ENCODE data around the gene COL15A1. TPM values are rescaled to one million over a fixed set of nuclear protein-coding genes. Genes with fewer than 3 reads are reported as not detected.

The COL15A1 gene
- total and polyA plus RNA-seq, 2 of the 8 experiments (the other 6 are each of a cell fraction or from before 2014, with no cell fraction given), result 0.12 to 0.15 TPM

DNA sequence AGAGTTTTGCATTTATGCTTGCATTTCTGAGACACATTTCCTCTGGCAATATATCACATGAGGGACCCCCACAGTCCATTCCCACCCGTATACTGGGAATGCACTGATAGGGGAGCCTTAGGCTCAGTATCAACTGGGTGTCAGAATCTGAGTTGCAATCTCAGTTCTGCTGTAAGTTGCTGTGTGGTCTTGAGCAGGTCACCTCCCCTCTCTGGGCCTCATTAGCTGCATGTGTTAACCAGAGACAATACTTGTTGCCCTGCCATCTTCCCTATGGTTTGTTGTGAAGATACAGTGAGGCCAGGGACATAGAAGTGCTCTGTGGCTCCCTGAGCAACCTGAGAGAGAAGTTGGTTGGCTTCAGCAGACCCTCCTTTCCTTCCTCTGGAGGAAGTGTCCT is 105.5 kb downstream of the COL15A1 start:
- Histone ChIP-seq H2BK5ac (ENCODE audit: low read depth, low read length) (no peak overlapping the region), H3K23ac (ENCODE audit: insufficient read length) (no peak overlapping the region), H3K56ac (replicated peaks; ENCODE audit: insufficient read length, low read depth, low read length) (no peak overlapping the region), H3K9me3 (ENCODE audit: insufficient read depth in 2 of 2, low read depth in 1 of 2, low read length in 1 of 2) (0 out of 4 replicates have a peak, but pooled peaks cover 0 to 2% of the 10 kb centered on the region in 2 experiments), H4K91ac (replicated peaks; ENCODE audit: insufficient read length, low read length) (no peak overlapping the region), H3K4me2 (ENCODE audit: insufficient read depth in 1 of 2, low read depth in 2 of 2, low read length in 2 of 2) (no peak overlapping the region), H2AK5ac (ENCODE audit: low read depth, low read length) (no peak overlapping the region), H3K4me1 (replicated peaks in 1 of 4; ENCODE audit: control insufficient read depth in 3 of 4, insufficient read depth in 4 of 4, low read length in 3 of 4) (no peaks in the 10 kb centered on the region), H3K79me1 (ENCODE audit: low read depth, low read length) (no peaks in the 10 kb centered on the region), H3K36me3 (ENCODE audit: control insufficient read depth in 2 of 4, insufficient read depth in 4 of 4, low read length in 3 of 4) (no peaks in the 10 kb centered on the region), H3K27ac (ENCODE audit: low read depth, low read length) (no peak overlapping the region), H4K8ac (ENCODE audit: extremely low read depth, insufficient read depth, low read length) (no peak overlapping the region), H4K20me1 (replicated peaks in 1 of 2; ENCODE audit: control insufficient read depth in 1 of 2, insufficient read depth in 2 of 2, low read length in 2 of 2) (no peaks in the 10 kb centered on the region), H2BK15ac (ENCODE audit: low read length) (no peak overlapping the region), H3K14ac (ENCODE audit: insufficient read length) (no peak overlapping the region), H3K4ac (replicated peaks; ENCODE audit: insufficient read length, low read depth, low read length) (no peak overlapping the region), H2AFZ (ENCODE audit: low read length) (no peak overlapping the region), H3K79me2 (ENCODE audit: control insufficient read depth in 1 of 2, insufficient read depth in 2 of 2, low read length in 2 of 2) (no peaks in the 10 kb centered on the region), H2BK20ac (ENCODE audit: low read length) (no peak overlapping the region), H3K9ac (replicated peaks in 1 of 4; ENCODE audit: extremely low read depth in 1 of 4, low read depth in 3 of 4, low read length in 3 of 4) (no peak overlapping the region), H3K4me3 (ENCODE audit: extremely low read depth in 1 of 4, insufficient read depth in 2 of 4, low read depth in 3 of 4, low read length in 4 of 4) (no peak overlapping the region), H2BK120ac (replicated peaks; ENCODE audit: low read depth, low read length) (no peak overlapping the region), H4K5ac (ENCODE audit: insufficient read length, low read depth, low read length) (no peak overlapping the region), H3K18ac (ENCODE audit: extremely low read depth, low read length) (no peak overlapping the region), H2BK12ac (ENCODE audit: low read depth, low read length) (no peak overlapping the region), H3K27me3 (replicated peaks in 1 of 4; ENCODE audit: control insufficient read depth in 3 of 4, extremely low read depth in 1 of 4, insufficient read depth in 3 of 4, low read length in 3 of 4) (no peaks in the 10 kb centered on the region), H3K23me2 (ENCODE audit: low read depth, low read length) (no peaks in the 10 kb centered on the region)
- POLR2A ChIA-PET (ENCODE audit: partially characterized antibody), result no interaction called here
- FAIRE-seq (no peak), DNase-seq (ENCODE audit: low read depth in 1 of 2, low spot score in 2 of 2) (no peak)
- TF ChIP-seq, protein P1, sequence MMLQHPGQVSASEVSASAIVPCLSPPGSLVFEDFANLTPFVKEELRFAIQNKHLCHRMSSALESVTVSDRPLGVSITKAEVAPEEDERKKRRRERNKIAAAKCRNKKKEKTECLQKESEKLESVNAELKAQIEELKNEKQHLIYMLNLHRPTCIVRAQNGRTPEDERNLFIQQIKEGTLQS (IDR thresholded peaks at IDR 0.05; ENCODE audit: insufficient read depth, low read depth, low read length), result no peak
- no peak for TF ChIP-seq SAP30 (IDR thresholded peaks at IDR 0.05; ENCODE audit: insufficient read depth, insufficient replicate concordance, low read length)
- no peak for TF ChIP-seq RNF2 (IDR thresholded peaks at IDR 0.05; ENCODE audit: borderline replicate concordance, low read depth, low read length, missing control alignments, poor library complexity, severe bottlenecking)
- TF ChIP-seq RFX5 (IDR thresholded peaks at IDR 0.05; ENCODE audit: borderline replicate concordance, low read depth, low read length), result no peak
- TF ChIP-seq HDAC6 (IDR thresholded peaks at IDR 0.05; ENCODE audit: low read depth, low read length), result no peak
- TF ChIP-seq SIX5 (IDR thresholded peaks at IDR 0.05; ENCODE audit: low read depth, low read length), result no peak
- CTCF ChIA-PET (ENCODE audit: partially characterized antibody), result interaction anchor here (0.7 to 1.3 kb wide), 2 partner anchors 54 to 74 kb away, joined by 3 to 4 read pairs; no protein-coding TSS in a partner anchor
- WGBS, 2 experiments (ENCODE audit: extremely low coverage in 1 of 2, insufficient coverage in 1 of 2, insufficient read length in 1 of 2, insufficient replicate concordance in 2 of 2, low coverage in 1 of 2, low lambda C conversion rate in 2 of 2, missing lambda C conversion rate in 1 of 2), result 64% methylated on average over 1 of the region's 1 CpG; no CpG with 5 or more reads in 1 of the 2 experiments

Data from H1 (cell line).